NCI-H82 treated with DMSO at 0.1 percent for 48 hours (cell line): ENCODE data around the gene MYOM3.

ENCODE experiments used
- DNase-seq: peaks from one replicate; lab custom pipeline; 2025; ENCODE audit not compliant: unreplicated experiment; lab: John Stamatoyannopoulos, UW

Gene MYOM3

GRCh38 chr1:24007079-24007478 is 104.9 kb downstream of the MYOM3 start:
- DNase-seq, result no peak
